Frontal cortex (tissue), 4 donors: ENCODE results near the gene VARS2. TPM values are rescaled to one million over a fixed set of nuclear protein-coding genes. Genes with fewer than 3 reads are reported as not detected.
"Not testable (repeated sequence)": the region's sequence is repeated elsewhere in the genome, so short reads cannot be mapped to it uniquely, and the experiment has no call there.

Experiments used
- DNase-seq, 2 donors: peaks; one replicate each; pipeline ENCODE4 v3.0.0; 2012; ENCODE audit warnings: low spot score in 2 of 2
- FAIRE-seq: peaks from 2 replicates; lab custom pipeline; 2012; peaks lifted over from hg19 to GRCh38; lab: Jason Lieb, UNC
- total RNA-seq: library from RNA; depleted of rRNA; stranded (reverse); fragments of >200 nt; gene quantifications from one replicate; pipeline ENCODE4 v1.2.3, GENCODE V29; 2014
- donor health status: control.
- donor health status: control.
- donor health status: control.

Gene VARS2
- total RNA-seq, 1 donor from 2014 or later = 22.4 TPM

GRCh38 chr6:30922447-30922852 is 8.4 kb downstream of the VARS2 start:
- no peak for FAIRE-seq
- no peak for DNase-seq

- not testable (repeated sequence) for FAIRE-seq, DNase-seq
These were observed 10.1 kb downstream of the VARS2 start for GRCh38 chr6:30924040-30924627.

- FAIRE-seq (no peak), DNase-seq (no peak)
These were observed 12.6 kb downstream of the VARS2 start for GRCh38 chr6:30926644-30927043.

- DNase-seq, FAIRE-seq: not testable (repeated sequence)
These were observed 13.0 kb downstream of the VARS2 start for GRCh38 chr6:30927080-30927479.

GRCh38 chr6:30928677-30929076 is 14.6 kb downstream of the VARS2 start:
- no peak for FAIRE-seq

GRCh38 chr6:30930506-30930905 is 16.5 kb downstream of the VARS2 start:
- no peak for DNase-seq
- FAIRE-seq = no peak

More at GRCh38 chr6:30928677-30929076, 14.6 kb downstream of the VARS2 start:
- no peak for DNase-seq

- no peak for FAIRE-seq
- DNase-seq = no peak
These were observed 17.2 kb downstream of the VARS2 start for GRCh38 chr6:30931272-30931671.

GRCh38 chr6:30931969-30932645 is 18.1 kb downstream of the VARS2 start, which contains the start of gene SFTA2:
Gene SFTA2 (minus strand): TSS chr6:30932170. CDS start chr6:30932096, 74 bp downstream.
- DNase-seq (no peak), FAIRE-seq (no peak)

- no peak for DNase-seq
- no peak for FAIRE-seq
These were observed 18.8 kb downstream of the VARS2 start for GRCh38 chr6:30932665-30933365.

- no peak for DNase-seq
- no peak for FAIRE-seq
These were observed 21.0 kb downstream of the VARS2 start for GRCh38 chr6:30935018-30935417.

- DNase-seq (no peak), FAIRE-seq (no peak)
These were observed 23.2 kb downstream of the VARS2 start for GRCh38 chr6:30937265-30937664.

- FAIRE-seq = no peak
- DNase-seq = no peak
These were observed 24.7 kb downstream of the VARS2 start for GRCh38 chr6:30938730-30939129.

GRCh38 chr6:30939473-30939872 is 25.4 kb downstream of the VARS2 start:
- DNase-seq = no peak

GRCh38 chr6:30940361-30940986 is 26.4 kb downstream of the VARS2 start, which contains the start of gene MUCL3:
Gene MUCL3 (plus strand): TSS chr6:30940973. CDS start chr6:30941000, 27 bp downstream.
- FAIRE-seq = no peak

More at GRCh38 chr6:30939473-30939872, 25.4 kb downstream of the VARS2 start:
- no peak for FAIRE-seq

GRCh38 chr6:30942338-30943060 is 28.5 kb downstream of the VARS2 start:
- FAIRE-seq (no peak), DNase-seq (no peak)

More at GRCh38 chr6:30940361-30940986, 26.4 kb downstream of the VARS2 start, which contains the start of gene MUCL3:
- no peak for DNase-seq

- FAIRE-seq = no peak
These were observed 30.0 kb downstream of the VARS2 start for GRCh38 chr6:30944051-30944450.

GRCh38 chr6:30945281-30945680 is 31.2 kb downstream of the VARS2 start:
- FAIRE-seq = no peak
- DNase-seq = no peak

More at GRCh38 chr6:30944051-30944450, 30.0 kb downstream of the VARS2 start:
- DNase-seq = no peak

- DNase-seq (no peak), FAIRE-seq (no peak)
These were observed 33.2 kb downstream of the VARS2 start for GRCh38 chr6:30947231-30947630.

GRCh38 chr6:30948811-30949210 is 34.8 kb downstream of the VARS2 start:
- no peak for DNase-seq
- FAIRE-seq = no peak
